ENCODE measurements around the gene GDPD4. TPM values are rescaled to one million over a fixed set of nuclear protein-coding genes. Genes with fewer than 3 reads are reported as not detected.

Gene GDPD4
- polyA plus RNA-seq, 1 donor = 0.26 TPM

GRCh38 chr11:77236901-77237300, 64.6 kb downstream of the GDPD4 start:
- DNase-seq = no peak

DNA sequence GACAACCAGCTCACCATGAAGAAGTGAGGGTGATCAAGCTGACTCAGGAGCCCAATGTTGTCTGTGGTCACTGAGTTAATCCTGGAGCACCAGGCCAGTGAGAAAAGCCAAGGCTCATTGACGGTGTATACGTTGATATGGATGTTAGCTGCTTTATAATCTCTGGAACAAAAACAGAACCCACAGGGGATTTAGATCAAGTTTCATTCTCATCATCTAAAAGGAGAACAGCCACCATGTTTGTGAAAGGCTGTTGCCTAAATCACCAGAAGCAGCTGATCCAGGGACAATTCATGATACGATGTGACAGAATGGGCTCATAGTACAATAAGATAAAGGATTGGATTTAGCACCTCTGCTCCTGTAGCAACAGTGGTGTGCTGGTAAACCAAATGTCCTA, 68.5 kb downstream of the GDPD4 start:
- no peak for DNase-seq

- DNase-seq = no peak
Measured at GRCh38 chr11:77232242-77232641, 69.2 kb downstream of the GDPD4 start.

DNA sequence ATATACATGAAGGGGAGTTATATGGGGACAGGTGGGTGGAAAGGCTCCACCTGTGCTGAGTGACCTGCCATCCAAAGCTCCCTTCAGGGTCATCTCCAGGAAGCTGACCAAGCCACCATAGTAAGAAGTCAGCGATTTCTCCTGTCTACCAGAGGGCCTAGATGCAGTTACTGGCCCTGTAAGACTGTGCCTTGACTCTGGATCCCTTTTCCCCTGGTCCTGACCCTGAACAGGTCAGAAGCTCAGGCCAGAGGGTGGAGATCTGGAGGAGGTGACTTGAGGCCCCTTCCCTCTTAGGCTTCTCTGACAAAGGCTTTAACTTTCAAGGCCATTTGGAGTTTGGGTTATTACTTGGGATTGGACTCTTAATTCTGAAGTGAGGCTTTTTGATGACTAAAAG, 69.7 kb downstream of the GDPD4 start:
- no peak for DNase-seq

- DNase-seq = no peak
Measured at GRCh38 chr11:77230878-77231605, 70.4 kb downstream of the GDPD4 start.

DNA sequence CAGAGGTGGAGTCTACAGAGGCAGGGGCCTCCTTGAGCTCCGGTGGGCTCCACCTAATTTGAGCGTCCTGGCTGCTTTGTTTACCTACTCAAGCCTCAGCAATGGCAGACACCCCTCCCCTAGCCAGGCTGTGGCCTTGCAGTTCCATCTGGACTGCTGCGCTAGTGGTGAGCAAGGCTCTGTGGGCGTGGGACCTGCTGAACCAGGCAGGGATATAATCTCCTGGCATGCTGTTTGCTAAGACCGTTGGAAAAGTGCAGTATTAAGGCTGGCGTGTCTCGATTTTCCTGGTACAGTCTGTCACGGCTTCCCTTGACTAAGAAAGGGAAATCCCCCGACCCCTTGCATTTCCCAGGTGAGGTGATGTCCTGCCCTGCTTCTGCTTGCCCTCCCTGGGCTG, 77.7 kb downstream of the GDPD4 start:
- no peak for DNase-seq

- DNase-seq = no peak
Measured at GRCh38 chr11:77217156-77217555, 84.3 kb downstream of the GDPD4 start.

- DNase-seq = no peak
Measured at GRCh38 chr11:77215106-77215505, 86.4 kb downstream of the GDPD4 start.

DNA sequence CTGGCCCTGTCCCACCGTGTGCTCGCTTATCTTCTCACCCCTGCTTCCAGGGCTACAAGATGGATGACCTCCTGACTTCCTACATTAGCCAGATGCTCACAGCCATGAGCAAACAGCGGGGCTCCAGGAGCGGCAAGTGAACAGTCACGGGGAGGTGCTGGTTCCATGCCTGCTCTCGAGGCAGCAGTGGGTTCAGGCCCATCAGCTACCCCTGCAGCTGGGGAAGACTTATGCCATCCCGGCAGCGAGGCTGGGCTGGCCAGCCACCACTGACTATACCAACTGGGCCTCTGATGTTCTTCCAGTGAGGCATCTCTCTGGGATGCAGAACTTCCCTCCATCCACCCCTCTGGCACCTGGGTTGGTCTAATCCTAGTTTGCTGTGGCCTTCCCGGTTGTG, 86.9 kb downstream of the GDPD4 start:
- DNase-seq = no peak

GRCh38 chr11:77213589-77214428, 87.7 kb downstream of the GDPD4 start:
- no peak for DNase-seq

GRCh38 chr11:77213029-77213579, 88.4 kb downstream of the GDPD4 start:
- no peak for DNase-seq

DNA sequence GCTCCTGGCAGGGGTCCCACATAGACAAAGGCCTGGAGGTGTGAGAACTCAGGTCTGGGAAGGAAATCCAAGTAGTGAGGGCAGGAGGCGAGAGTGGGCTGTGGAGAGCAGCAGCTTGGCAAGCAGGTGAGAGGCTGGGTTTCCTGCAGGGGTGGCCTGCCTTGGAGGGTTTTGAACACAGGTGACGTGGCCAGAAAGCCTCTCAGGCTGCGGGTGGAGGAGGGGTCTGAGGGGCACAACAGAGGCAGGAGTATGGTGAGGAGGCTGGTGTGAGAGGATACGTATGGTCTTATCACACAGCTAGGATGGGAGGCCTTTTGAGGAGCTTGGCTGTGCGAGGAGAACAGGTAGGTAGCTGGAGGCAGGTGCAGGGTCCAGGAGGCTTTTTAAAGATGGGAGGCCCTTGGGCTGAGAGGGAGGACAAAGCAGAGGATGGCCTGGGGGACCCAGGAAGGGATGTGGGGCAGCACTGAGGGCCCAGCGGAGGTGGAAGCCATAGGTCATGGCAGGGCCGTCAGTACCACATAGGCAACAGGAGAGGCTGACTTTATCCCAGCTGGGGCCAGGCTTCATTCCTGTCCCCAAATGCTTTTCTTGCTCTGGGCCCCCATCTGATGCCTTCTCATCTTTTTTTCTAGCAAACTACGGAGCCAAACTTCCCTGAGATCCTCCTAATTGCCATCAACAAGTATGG, 89.0 kb downstream of the GDPD4 start:
- DNase-seq = no peak

GRCh38 chr11:77211594-77212251, 89.8 kb downstream of the GDPD4 start:
- DNase-seq = no peak

DNA sequence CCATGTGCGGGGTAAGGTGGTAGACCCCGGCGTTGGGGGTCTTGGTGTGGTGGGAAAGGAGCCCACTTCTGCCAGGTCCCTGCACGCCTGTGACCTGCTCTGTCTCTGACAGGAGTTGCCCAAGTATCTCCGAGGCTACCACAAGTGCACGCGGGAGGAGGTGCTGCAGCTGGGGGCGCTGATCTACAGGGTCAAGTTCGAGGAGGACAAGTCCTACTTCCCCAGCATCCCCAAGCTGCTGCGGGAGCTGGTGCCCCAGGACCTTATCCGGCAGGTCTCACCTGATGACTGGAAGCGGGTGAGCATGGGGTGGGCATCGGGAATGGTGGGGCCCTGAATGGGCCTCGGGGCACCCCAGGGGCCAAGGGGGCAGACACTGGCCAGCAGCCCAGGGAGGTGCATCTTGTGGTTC, 90.4 kb downstream of the GDPD4 start:
- DNase-seq = no peak

DNA sequence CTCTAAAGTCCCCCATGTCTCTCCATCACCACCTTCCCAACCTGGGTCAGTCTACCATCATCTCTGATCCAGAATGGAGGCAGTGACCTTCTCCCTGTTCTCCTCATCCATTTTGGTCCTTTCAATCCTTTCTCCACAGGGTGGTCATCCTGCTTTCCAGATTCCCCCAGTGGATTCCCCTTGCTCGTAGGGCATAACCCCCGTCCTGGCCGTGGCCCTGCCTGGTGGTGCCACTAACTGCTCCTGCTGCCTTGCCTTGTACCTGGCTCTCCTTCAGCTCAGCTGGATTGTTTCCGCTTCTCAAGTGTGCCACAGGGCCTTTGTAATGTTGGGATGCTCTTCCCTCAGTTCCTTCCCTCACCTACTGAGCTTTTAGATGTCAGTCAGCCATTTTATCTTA, 91.8 kb downstream of the GDPD4 start:
- DNase-seq = no peak

- DNase-seq = no peak
Measured at GRCh38 chr11:77208535-77208934, 93.0 kb downstream of the GDPD4 start.

GRCh38 chr11:77207618-77208313, 93.7 kb downstream of the GDPD4 start:
- DNase-seq = no peak

DNA sequence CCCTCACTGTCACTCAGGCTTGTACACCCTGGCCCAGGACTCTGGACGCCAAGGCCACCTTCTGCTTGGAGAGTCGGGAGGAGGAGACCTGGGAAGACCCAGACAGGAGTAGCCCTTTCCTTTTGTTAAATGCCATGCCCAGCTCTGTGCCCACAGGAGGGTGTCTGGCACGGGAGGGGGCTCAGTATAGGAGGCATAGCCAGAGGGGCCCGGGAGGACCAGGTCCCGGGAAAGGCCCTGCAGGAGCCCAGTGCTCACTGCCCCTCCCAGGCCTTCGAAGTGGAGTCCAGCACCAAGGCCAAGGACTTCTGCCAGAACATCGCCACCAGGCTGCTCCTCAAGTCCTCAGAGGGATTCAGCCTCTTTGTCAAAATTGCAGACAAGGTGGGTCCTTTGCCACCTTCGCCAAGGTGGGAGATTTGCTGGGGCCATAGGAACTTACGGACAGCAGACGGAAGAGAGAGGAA, 94.4 kb downstream of the GDPD4 start:
- DNase-seq = no peak

- DNase-seq = no peak
Measured at GRCh38 chr11:77206264-77207018, 95.0 kb downstream of the GDPD4 start.

- no peak for DNase-seq
Measured at GRCh38 chr11:77205467-77206263, 95.8 kb downstream of the GDPD4 start.
